Mesenchymal stem cell (in vitro differentiated cells and primary cell): Measurements from ENCODE around the gene SNX6.
"Not testable (repeated sequence)": the region's sequence is repeated elsewhere in the genome, so short reads cannot be mapped to it uniquely, and the experiment has no call there.

Experiments
- DNase-seq: peaks from one replicate; pipeline ENCODE4 v3.0.0-alpha.2; 2013
- H2AFZ ChIP-seq: one replicate; pipeline ENCODE4 v1.6.1; 2013; ENCODE audit warnings: low read depth, mild to moderate bottlenecking, control low read depth, inconsistent platforms, low read length, moderate library complexity
- H2AK5ac ChIP-seq: 2 replicates; pipeline ENCODE4 v1.6.1; 2013; ENCODE audit warnings: low read length, moderate library complexity, mild to moderate bottlenecking, inconsistent platforms; ENCODE audit not compliant: severe bottlenecking
- H2BK120ac ChIP-seq: one replicate; pipeline ENCODE4 v1.6.1; 2013; ENCODE audit warnings: low read depth, mild to moderate bottlenecking, inconsistent platforms, low read length, moderate library complexity
- H2BK12ac ChIP-seq, 2 experiments: one replicate each; pipeline ENCODE4 v1.6.1; 2013; ENCODE audit warnings: inconsistent platforms in 2 of 2, low read length in 2 of 2, mild to moderate bottlenecking in 2 of 2, moderate library complexity in 2 of 2, control low read depth in 1 of 2
- H2BK15ac ChIP-seq: one replicate; pipeline ENCODE4 v1.6.1; 2013; ENCODE audit warnings: mild to moderate bottlenecking, low read depth, inconsistent platforms; ENCODE audit not compliant: poor library complexity, severe bottlenecking
- H2BK5ac ChIP-seq: 2 replicates; pipeline ENCODE4 v1.6.1; 2013; ENCODE audit warnings: low read depth, mild to moderate bottlenecking, low read length, control low read depth, inconsistent platforms; ENCODE audit not compliant: poor library complexity, severe bottlenecking
- H3K14ac ChIP-seq, 2 experiments: one replicate each; pipeline ENCODE4 v1.6.1; 2013; ENCODE audit warnings: inconsistent platforms in 2 of 2, low read length in 2 of 2, control low read depth in 1 of 2, mild to moderate bottlenecking in 1 of 2, moderate library complexity in 1 of 2
- H3K18ac ChIP-seq, 2 experiments: one replicate each; pipeline ENCODE4 v1.6.1; 2013; ENCODE audit warnings: inconsistent platforms in 2 of 2, low read length in 2 of 2, control low read depth in 1 of 2, low read depth in 1 of 2, mild to moderate bottlenecking in 1 of 2
- H3K23ac ChIP-seq, 2 experiments: one replicate each; pipeline ENCODE4 v1.6.1; 2013; ENCODE audit warnings: inconsistent platforms in 2 of 2, low read length in 2 of 2, mild to moderate bottlenecking in 2 of 2, moderate library complexity in 2 of 2, control low read depth in 1 of 2
- H3K27ac ChIP-seq: 2 replicates; pipeline ENCODE4 v1.5.1; 2013; ENCODE audit warnings: mild to moderate bottlenecking, moderate library complexity, low read length, control low read depth, inconsistent platforms; ENCODE audit not compliant: poor library complexity, severe bottlenecking
- H3K27me3 ChIP-seq, 2 experiments: 2 replicates each; pipeline versions ENCODE4 v1.6.1 to v1.7.0; 2013; ENCODE audit warnings: low read length in 2 of 2, mild to moderate bottlenecking in 2 of 2, moderate library complexity in 2 of 2, control low read depth in 1 of 2, inconsistent platforms in 1 of 2; ENCODE audit not compliant: control insufficient read depth in 1 of 2, insufficient read depth in 1 of 2
- H3K36me3 ChIP-seq, 2 experiments: 2 replicates each; pipeline versions ENCODE4 v1.6.1 to v1.7.0; 2013; ENCODE audit warnings: low read length in 2 of 2, control low read depth in 1 of 2, inconsistent platforms in 1 of 2, low read depth in 1 of 2, mild to moderate bottlenecking in 1 of 2; ENCODE audit not compliant: insufficient read depth in 2 of 2, control insufficient read depth in 1 of 2
- H3K4ac ChIP-seq, 2 experiments: one replicate each; pipeline ENCODE4 v1.6.1; 2013; ENCODE audit warnings: inconsistent platforms in 2 of 2, low read length in 2 of 2, mild to moderate bottlenecking in 2 of 2, moderate library complexity in 2 of 2, control low read depth in 1 of 2, low read depth in 1 of 2
- H3K4me1 ChIP-seq: 2 replicates; pipeline ENCODE4 v1.6.1; 2013; ENCODE audit warnings: low read depth, low read length, control low read depth; ENCODE audit not compliant: control insufficient read depth, insufficient read depth
- H3K4me2 ChIP-seq: 2 replicates; pipeline ENCODE4 v1.6.1; 2013; ENCODE audit warnings: low read length, mild to moderate bottlenecking, inconsistent platforms; ENCODE audit not compliant: poor library complexity, severe bottlenecking
- H3K4me3 ChIP-seq, 2 experiments: 2 replicates each; pipeline versions ENCODE4 v1.5.1 to v1.7.0; 2013; ENCODE audit warnings: low read length in 2 of 2, mild to moderate bottlenecking in 2 of 2, control low read depth in 1 of 2, low read depth in 1 of 2; ENCODE audit not compliant: insufficient read depth in 1 of 2
- H3K79me1 ChIP-seq: replicated peaks from 2 replicates; pipeline ENCODE4 v1.6.1; 2013; ENCODE audit warnings: mild to moderate bottlenecking, control low read depth, low read length, inconsistent platforms; ENCODE audit not compliant: poor library complexity, severe bottlenecking
- H3K9ac ChIP-seq: 2 replicates; pipeline ENCODE4 v1.7.0; 2013; ENCODE audit warnings: mild to moderate bottlenecking, low read length, moderate library complexity
- H3K9me3 ChIP-seq: 2 replicates; pipeline ENCODE4 v1.7.0; 2013; ENCODE audit warnings: mild to moderate bottlenecking, low read length; ENCODE audit not compliant: control insufficient read depth
- H4K8ac ChIP-seq: one replicate; pipeline ENCODE4 v1.6.1; 2013; ENCODE audit warnings: inconsistent platforms, mild to moderate bottlenecking, low read length, moderate library complexity
- H4K91ac ChIP-seq: one replicate; pipeline ENCODE4 v1.6.1; 2013; ENCODE audit warnings: mild to moderate bottlenecking, low read length, inconsistent platforms
- WGBS: methylation state at CpG from one replicate; pipeline ENCODE4 v1.1.7; 2013; ENCODE audit warnings: mixed read lengths; 5-methylcytosine and 5-hydroxymethylcytosine counted together

The SNX6 gene

DNA sequence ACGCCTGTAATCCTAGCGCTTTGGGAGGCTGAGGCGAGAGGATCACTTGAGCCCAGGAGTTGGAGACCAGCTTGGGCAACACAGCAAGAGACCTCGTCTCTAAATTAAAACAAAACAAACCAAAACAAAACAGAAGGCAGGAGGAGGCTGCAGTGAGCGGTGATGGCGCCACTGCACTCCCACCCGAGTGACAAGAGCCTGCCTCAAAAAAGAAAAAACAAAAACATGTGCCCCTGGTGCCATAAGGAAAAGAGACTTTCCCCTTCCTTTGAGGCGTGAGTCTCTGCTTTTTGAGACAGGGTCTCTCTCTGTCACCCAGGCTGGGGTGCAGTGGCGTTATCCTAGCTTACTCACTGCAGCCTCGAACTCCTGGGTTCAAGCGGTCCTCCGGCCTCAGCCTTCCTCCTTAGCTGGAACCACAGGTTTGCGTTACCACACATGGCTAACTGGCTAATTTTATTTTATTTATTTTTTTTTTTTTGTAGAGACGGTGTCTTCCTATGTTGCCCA is 81.4 kb downstream of the SNX6 start:
- Histone ChIP-seq H2BK120ac (no peak overlapping the region), H3K4me2 (peak overlapping the region; percentile 10), H3K79me1 (peaks cover 1% of the 10 kb centered on the region), H3K27ac (no peak overlapping the region), H2AFZ (no peak overlapping the region), H3K23ac (no peak overlapping the region), H3K4me3 (no peak overlapping the region), H3K36me3 (peaks cover 0 to 7% of the 10 kb centered on the region in 2 experiments), H2AK5ac (no peak overlapping the region), H3K4me1 (peaks cover 2% of the 10 kb centered on the region), H3K27me3 (no peaks in the 10 kb centered on the region), H2BK15ac (no peak overlapping the region), H2BK5ac (no peak overlapping the region), H4K8ac (no peak overlapping the region), H3K14ac (no peak overlapping the region), H2BK12ac (no peak overlapping the region), H4K91ac (no peak overlapping the region), H3K9ac (no peak overlapping the region), H3K4ac (no peak overlapping the region), H3K18ac (no peak overlapping the region), H3K9me3 (no peaks in the 10 kb centered on the region)
- peak; percentile 76 for DNase-seq
- WGBS: 90% methylated on average over 14 of the region's 14 CpGs

DNA sequence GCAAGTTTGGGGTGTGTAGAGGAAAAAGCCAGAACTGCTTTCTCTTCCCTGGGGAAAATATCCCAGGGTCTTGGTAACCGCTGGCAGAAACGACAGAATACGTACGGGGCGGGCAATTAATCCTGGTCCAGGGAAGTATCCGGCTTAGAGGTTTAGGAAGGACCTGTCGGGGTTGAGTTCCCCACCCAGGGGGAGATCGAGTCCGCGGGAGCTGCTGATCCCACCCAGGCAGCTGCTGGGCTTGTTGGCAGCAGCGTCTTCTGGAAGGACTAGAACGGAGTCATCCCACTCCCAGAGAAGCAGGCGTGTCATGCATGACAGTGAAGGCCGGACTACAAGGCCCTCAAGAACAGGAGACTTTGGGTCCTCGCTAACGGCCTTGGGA is 82.8 kb downstream of the SNX6 start:
- H3K9me3 ChIP-seq, DNase-seq, H3K36me3 ChIP-seq, H2BK15ac ChIP-seq, H2AFZ ChIP-seq, H3K23ac ChIP-seq, H2BK5ac ChIP-seq, H4K91ac ChIP-seq, H3K27me3 ChIP-seq, H3K79me1 ChIP-seq, H2BK120ac ChIP-seq, H3K4ac ChIP-seq, H3K4me3 ChIP-seq, H3K9ac ChIP-seq, H3K27ac ChIP-seq, H3K14ac ChIP-seq, H3K4me2 ChIP-seq, H3K4me1 ChIP-seq, H2BK12ac ChIP-seq, H2AK5ac ChIP-seq, H3K18ac ChIP-seq, H4K8ac ChIP-seq: not testable (repeated sequence)
- no CpG with 5 or more reads among the region's 16 CpGs for WGBS

DNA sequence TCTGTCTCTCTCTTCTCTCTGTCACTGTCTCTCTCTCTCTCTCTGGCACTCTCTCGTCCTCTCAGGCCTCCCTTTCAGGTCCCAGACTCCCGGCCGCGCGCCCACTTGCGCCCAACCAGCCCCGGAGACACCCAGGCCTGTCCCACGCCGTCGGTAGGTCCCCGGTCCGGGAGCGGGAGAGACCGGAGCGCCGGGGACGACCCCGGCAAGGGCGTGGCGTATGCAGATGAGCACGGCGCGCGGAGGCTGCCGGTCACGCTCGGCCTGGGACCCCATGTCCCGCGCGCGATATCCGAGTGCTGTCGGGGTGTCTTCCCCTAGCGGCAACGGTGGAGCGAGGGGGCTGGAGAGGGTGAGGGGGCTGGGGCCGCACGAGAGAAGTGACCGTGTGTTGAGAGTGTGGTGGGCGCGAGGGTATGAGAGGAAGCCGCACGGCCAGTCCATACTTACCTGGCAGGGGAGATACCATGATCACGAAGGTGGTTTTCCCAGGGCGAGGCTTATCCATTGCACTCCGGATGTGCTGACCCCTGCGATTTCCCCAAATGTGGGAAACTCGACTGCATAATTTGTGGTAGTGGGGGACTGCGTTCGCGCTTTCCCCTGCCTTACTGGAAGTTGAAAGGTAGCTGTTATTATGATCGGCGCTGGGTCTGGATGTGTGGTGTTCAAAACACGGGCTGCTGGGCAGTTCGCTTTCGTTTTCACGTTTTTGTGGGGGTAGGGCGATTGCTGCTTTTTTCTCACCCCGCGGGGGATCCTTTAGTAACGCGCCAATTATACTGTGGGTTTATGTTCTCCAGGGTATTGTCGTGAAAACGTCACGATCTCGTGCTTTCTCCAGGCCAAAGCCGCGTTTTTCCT is 83.4 kb downstream of the SNX6 start:
- H3K27ac ChIP-seq, H2BK120ac ChIP-seq, DNase-seq, H3K14ac ChIP-seq, H3K9me3 ChIP-seq, H3K4ac ChIP-seq, H3K36me3 ChIP-seq, H3K4me2 ChIP-seq, H2BK5ac ChIP-seq, H3K79me1 ChIP-seq, H4K91ac ChIP-seq, H3K4me1 ChIP-seq, H3K27me3 ChIP-seq, H3K4me3 ChIP-seq, H4K8ac ChIP-seq, H2BK15ac ChIP-seq, H3K23ac ChIP-seq, H2AK5ac ChIP-seq, H2BK12ac ChIP-seq, H3K9ac ChIP-seq, H2AFZ ChIP-seq, H3K18ac ChIP-seq: not testable (repeated sequence)
- WGBS: no CpG with 5 or more reads among the region's 68 CpGs

GRCh38 chr14:34540181-34541059 is 89.5 kb downstream of the SNX6 start:
- not testable (repeated sequence) for H2BK5ac ChIP-seq
- H4K91ac ChIP-seq: peak overlapping the region; percentile 78

More at GRCh38 chr14:34540181-34541059, 89.5 kb downstream of the SNX6 start:
- not testable (repeated sequence) for H3K79me1 ChIP-seq, H2BK15ac ChIP-seq, H3K9me3 ChIP-seq, H3K4me2 ChIP-seq, H3K23ac ChIP-seq, H3K18ac ChIP-seq, H2BK120ac ChIP-seq, H3K27me3 ChIP-seq, H2AFZ ChIP-seq, H3K4ac ChIP-seq, H3K4me1 ChIP-seq, H3K27ac ChIP-seq, H2BK12ac ChIP-seq, H3K14ac ChIP-seq, DNase-seq
- 96% methylated on average over 10 of the region's 19 CpGs for WGBS
- H2AK5ac ChIP-seq: peak overlapping the region; percentile 89
- H3K9ac ChIP-seq: peak overlapping the region; percentile 99
- H3K36me3 ChIP-seq: peaks cover 0 to 15% of the 10 kb centered on the region in 2 experiments
- peak overlapping the region; percentile 21 for H4K8ac ChIP-seq
- H3K4me3 ChIP-seq: peak overlapping the region in 1 of 2 experiments; percentile 92
